ENCODE data around the gene CRISP1.
"Not testable (repeated sequence)": the region's sequence is repeated elsewhere in the genome, so short reads cannot be mapped to it uniquely, and the experiment has no call there.

CRISP1 gene

DNA sequence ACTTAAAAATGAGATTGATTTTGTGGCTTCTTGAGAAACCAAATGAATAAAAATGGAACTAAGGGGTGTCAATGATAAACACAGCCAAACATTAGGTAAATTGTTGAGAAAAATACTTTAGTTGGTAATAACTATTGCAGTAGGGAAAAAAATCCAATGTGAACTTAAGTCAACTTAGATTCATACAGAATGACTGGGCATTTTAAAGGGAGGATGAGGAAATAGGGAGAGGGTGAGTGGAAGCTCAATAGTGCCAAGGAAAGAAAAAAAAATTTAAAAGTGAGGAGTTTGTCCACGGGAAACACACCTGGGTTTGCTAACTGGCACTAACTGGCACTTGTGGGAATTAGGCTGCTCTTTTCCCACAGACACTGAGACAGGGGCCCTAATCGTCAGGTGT is 53.1 kb downstream of the CRISP1 start:
- no peaks in the 10 kb centered on the region for H3K36me3 ChIP-seq (ENCODE audit: control insufficient read depth in 4 of 4, insufficient read depth in 4 of 4, low read length in 3 of 4)
- no peak for DNase-seq
- no peak overlapping the region for H3K4me3 ChIP-seq (ENCODE audit: control insufficient read depth in 1 of 7, extremely low read depth in 1 of 7, insufficient read depth in 4 of 7, low read depth in 2 of 7, low read length in 6 of 7)
- ChIA-PET CTCF (no interaction called here), POLR2A (no interaction called here)
- 89% methylated on average over 2 of the region's 2 CpGs for WGBS (ENCODE audit: insufficient coverage)
- no peak overlapping the region for H3K27ac ChIP-seq (ENCODE audit: insufficient read depth in 1 of 2, low read depth in 1 of 2, low read length in 2 of 2, poor library complexity in 1 of 2, severe bottlenecking in 2 of 2)
- no peaks in the 10 kb centered on the region for H3K4me1 ChIP-seq (ENCODE audit: control extremely low read depth in 1 of 4, control insufficient read depth in 4 of 4, insufficient read depth in 4 of 4, low read length in 3 of 4)
- H3K9me3 ChIP-seq (ENCODE audit: control extremely low read depth in 1 of 5, control insufficient read depth in 4 of 5, insufficient read depth in 2 of 5, low read depth in 1 of 5, low read length in 4 of 5): no peaks in the 10 kb centered on the region
- H3K27me3 ChIP-seq (replicated peaks in 2 of 5; ENCODE audit: control insufficient read depth in 4 of 5, insufficient read depth in 5 of 5, low read length in 4 of 5): no peaks in the 10 kb centered on the region

DNA sequence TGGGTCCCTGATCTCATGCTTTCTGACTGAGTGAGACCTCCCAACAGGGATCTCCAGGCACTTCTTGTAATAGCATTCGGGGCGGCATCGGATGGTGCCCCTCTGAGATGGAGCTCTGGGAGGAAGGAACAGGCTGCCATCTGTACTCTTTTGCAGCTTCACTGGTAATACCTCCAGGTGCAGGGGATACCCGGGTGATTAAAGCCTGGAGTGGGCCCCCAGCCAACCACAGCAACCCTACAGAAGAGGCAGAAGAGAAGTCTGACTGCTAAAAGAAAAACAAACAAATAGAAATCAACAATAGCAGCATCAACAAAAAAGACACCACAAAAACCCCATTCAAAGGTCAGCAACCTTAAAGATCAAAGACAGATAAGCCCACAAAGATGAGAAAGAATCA is 60.2 kb downstream of the CRISP1 start:
- DNase-seq: no peak
- no peaks in the 10 kb centered on the region for H3K9me3 ChIP-seq (ENCODE audit: control extremely low read depth in 1 of 5, control insufficient read depth in 4 of 5, insufficient read depth in 2 of 5, low read depth in 1 of 5, low read length in 4 of 5)
- ChIA-PET CTCF (no interaction called here), POLR2A (no interaction called here)
- H3K27me3 ChIP-seq (replicated peaks in 2 of 5; ENCODE audit: control insufficient read depth in 4 of 5, insufficient read depth in 5 of 5, low read length in 4 of 5): no peaks in the 10 kb centered on the region
- H3K4me3 ChIP-seq (ENCODE audit: control insufficient read depth in 1 of 7, extremely low read depth in 1 of 7, insufficient read depth in 4 of 7, low read depth in 2 of 7, low read length in 6 of 7): no peak overlapping the region
- H3K36me3 ChIP-seq (ENCODE audit: control insufficient read depth in 4 of 4, insufficient read depth in 4 of 4, low read length in 3 of 4): no peaks in the 10 kb centered on the region
- WGBS (ENCODE audit: insufficient coverage): 100% methylated on average over 3 of the region's 4 CpGs
- H3K4me1 ChIP-seq (ENCODE audit: control extremely low read depth in 1 of 4, control insufficient read depth in 4 of 4, insufficient read depth in 4 of 4, low read length in 3 of 4): no peaks in the 10 kb centered on the region
- H3K27ac ChIP-seq (ENCODE audit: insufficient read depth in 1 of 2, low read depth in 1 of 2, low read length in 2 of 2, poor library complexity in 1 of 2, severe bottlenecking in 2 of 2): no peak overlapping the region

DNA sequence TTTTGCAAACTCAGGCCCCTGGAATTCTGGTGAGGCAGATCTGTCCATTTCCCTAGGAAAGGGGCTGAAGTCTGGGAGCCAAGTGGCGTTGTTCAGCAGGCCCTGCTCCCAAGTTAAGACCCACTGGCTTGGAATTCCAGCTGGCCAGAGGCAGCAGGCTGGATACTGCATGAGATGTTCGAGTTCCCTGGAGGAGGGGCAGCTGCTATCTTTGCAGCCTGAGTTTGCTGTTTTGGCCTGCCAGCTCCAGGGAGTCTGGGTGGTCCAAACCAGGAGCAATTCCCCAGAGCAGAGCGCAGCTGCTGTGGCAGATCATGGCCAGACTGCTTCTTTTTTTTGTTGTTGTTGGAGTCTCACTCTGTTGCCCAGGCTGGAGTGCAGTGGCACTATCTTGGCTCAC is 61.1 kb downstream of the CRISP1 start:
- H3K27ac ChIP-seq (ENCODE audit: insufficient read depth in 1 of 2, low read depth in 1 of 2, low read length in 2 of 2, poor library complexity in 1 of 2, severe bottlenecking in 2 of 2): no peak overlapping the region
- POLR2A ChIA-PET: no interaction called here
- CTCF ChIA-PET: no interaction called here
- 97% methylated on average over 3 of the region's 3 CpGs for WGBS (ENCODE audit: insufficient coverage)
- H3K36me3 ChIP-seq (ENCODE audit: control insufficient read depth in 4 of 4, insufficient read depth in 4 of 4, low read length in 3 of 4): no peaks in the 10 kb centered on the region
- no peak for DNase-seq
- H3K27me3 ChIP-seq (replicated peaks in 2 of 5; ENCODE audit: control insufficient read depth in 4 of 5, insufficient read depth in 5 of 5, low read length in 4 of 5): no peaks in the 10 kb centered on the region
- H3K4me3 ChIP-seq (ENCODE audit: control insufficient read depth in 1 of 7, extremely low read depth in 1 of 7, insufficient read depth in 4 of 7, low read depth in 2 of 7, low read length in 6 of 7): no peak overlapping the region
- H3K9me3 ChIP-seq (ENCODE audit: control extremely low read depth in 1 of 5, control insufficient read depth in 4 of 5, insufficient read depth in 2 of 5, low read depth in 1 of 5, low read length in 4 of 5): no peaks in the 10 kb centered on the region
- no peaks in the 10 kb centered on the region for H3K4me1 ChIP-seq (ENCODE audit: control extremely low read depth in 1 of 4, control insufficient read depth in 4 of 4, insufficient read depth in 4 of 4, low read length in 3 of 4)

DNA sequence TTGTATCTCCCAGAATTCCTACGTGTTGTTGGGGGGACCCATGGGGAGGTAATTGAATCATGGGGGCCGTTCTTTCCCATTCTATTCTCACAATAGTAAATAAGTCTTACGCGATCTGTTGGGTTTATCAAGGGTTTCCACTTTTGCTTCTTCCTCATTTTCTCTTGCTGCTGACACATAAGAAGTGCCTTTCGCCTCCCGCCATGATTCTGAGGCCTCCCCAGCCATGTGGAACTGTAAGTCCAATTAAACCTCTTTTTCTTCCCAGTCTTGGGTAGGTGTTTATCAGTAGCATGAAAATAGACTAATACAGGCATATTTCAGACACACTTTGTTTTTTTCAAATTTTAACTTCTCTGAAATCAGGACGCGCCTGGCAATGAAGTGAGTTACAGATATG is 64.8 kb downstream of the CRISP1 start:
- H3K27me3 ChIP-seq (replicated peaks in 2 of 5; ENCODE audit: control insufficient read depth in 4 of 5, insufficient read depth in 5 of 5, low read length in 4 of 5): no peaks in the 10 kb centered on the region
- 81% methylated on average over 3 of the region's 8 CpGs for WGBS (ENCODE audit: insufficient coverage)
- ChIA-PET CTCF (no interaction called here), POLR2A (no interaction called here)
- no peaks in the 10 kb centered on the region for H3K36me3 ChIP-seq (ENCODE audit: control insufficient read depth in 4 of 4, insufficient read depth in 4 of 4, low read length in 3 of 4)
- no peaks in the 10 kb centered on the region for H3K9me3 ChIP-seq (ENCODE audit: control extremely low read depth in 1 of 5, control insufficient read depth in 4 of 5, insufficient read depth in 2 of 5, low read depth in 1 of 5, low read length in 4 of 5)
- H3K4me3 ChIP-seq (ENCODE audit: control insufficient read depth in 1 of 7, extremely low read depth in 1 of 7, insufficient read depth in 4 of 7, low read depth in 2 of 7, low read length in 6 of 7): no peak overlapping the region
- no peak for DNase-seq
- no peak overlapping the region for H3K27ac ChIP-seq (ENCODE audit: insufficient read depth in 1 of 2, low read depth in 1 of 2, low read length in 2 of 2, poor library complexity in 1 of 2, severe bottlenecking in 2 of 2)
- H3K4me1 ChIP-seq (ENCODE audit: control extremely low read depth in 1 of 4, control insufficient read depth in 4 of 4, insufficient read depth in 4 of 4, low read length in 3 of 4): no peaks in the 10 kb centered on the region

DNA sequence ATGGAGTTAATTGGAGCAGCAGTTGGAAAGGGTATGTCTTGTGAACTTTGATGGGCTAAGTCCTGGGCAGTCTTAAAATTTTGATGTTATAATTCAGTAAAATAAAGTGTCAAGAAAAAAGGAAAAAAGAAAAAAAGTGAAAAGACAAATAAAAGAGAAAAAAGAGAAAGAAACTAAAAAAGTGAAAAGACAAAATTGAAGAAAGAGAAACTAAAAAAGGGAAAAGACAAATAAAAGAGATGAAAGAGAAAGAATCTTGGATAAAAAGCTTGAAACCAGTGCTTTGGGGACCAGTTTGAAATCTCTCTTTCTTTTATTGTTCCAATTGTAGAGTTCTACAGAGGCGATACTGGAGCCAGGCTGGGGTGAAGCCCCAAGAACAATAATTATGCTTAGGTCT is 67.2 kb downstream of the CRISP1 start:
- no peak for DNase-seq
- POLR2A ChIA-PET: no interaction called here
- Histone ChIP-seq H3K27ac (ENCODE audit: insufficient read depth in 1 of 2, low read depth in 1 of 2, low read length in 2 of 2, poor library complexity in 1 of 2, severe bottlenecking in 2 of 2) (no peak overlapping the region), H3K9me3 (ENCODE audit: control extremely low read depth in 1 of 5, control insufficient read depth in 4 of 5, insufficient read depth in 2 of 5, low read depth in 1 of 5, low read length in 4 of 5) (no peaks in the 10 kb centered on the region), H3K4me3 (ENCODE audit: control insufficient read depth in 1 of 7, extremely low read depth in 1 of 7, insufficient read depth in 4 of 7, low read depth in 2 of 7, low read length in 6 of 7) (no peak overlapping the region), H3K36me3 (ENCODE audit: control insufficient read depth in 4 of 4, insufficient read depth in 4 of 4, low read length in 3 of 4) (no peaks in the 10 kb centered on the region), H3K27me3 (replicated peaks in 2 of 5; ENCODE audit: control insufficient read depth in 4 of 5, insufficient read depth in 5 of 5, low read length in 4 of 5) (no peaks in the 10 kb centered on the region), H3K4me1 (ENCODE audit: control extremely low read depth in 1 of 4, control insufficient read depth in 4 of 4, insufficient read depth in 4 of 4, low read length in 3 of 4) (no peaks in the 10 kb centered on the region)
- CTCF ChIA-PET: interaction anchor here (1.0 kb wide), 1 partner anchor 267 kb away, joined by 3 read pairs; no protein-coding TSS in a partner anchor
- WGBS (ENCODE audit: insufficient coverage): 100% methylated on average over 1 of the region's 1 CpG

DNA sequence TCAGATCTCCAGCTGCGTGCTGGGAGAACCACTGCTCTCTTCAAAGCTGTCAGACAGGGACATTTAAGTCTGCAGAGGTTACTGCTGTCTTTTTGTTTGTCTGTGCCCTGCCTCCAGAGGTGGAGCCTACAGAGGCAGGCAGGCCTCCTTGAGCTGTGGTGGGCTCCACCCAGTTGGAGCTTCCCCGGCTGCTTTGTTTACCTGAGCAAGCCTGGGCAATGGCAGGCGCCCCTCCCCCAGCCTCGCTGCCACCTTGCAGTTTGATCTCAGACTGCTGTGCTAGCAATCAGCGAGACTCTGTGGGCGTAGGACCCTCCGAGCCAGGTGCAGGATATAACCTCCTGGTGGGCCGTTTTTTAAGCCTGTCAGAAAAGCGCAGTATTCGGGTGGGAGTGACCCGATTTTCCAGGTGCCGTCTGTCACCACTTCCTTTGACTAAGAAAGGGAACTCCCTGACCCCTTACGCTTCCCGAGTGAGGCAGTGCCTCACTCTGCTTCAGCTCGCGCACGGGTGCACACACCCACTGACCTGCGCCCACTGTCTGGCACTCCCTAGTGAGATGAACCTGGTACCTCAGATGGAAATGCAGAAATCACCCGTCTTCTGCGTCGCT is 69.4 kb downstream of the CRISP1 start:
- H3K9me3 ChIP-seq (ENCODE audit: control extremely low read depth in 1 of 5, control insufficient read depth in 4 of 5, insufficient read depth in 2 of 5, low read depth in 1 of 5, low read length in 4 of 5); POLR2A ChIA-PET; H3K4me3 ChIP-seq (ENCODE audit: control insufficient read depth in 1 of 7, extremely low read depth in 1 of 7, insufficient read depth in 4 of 7, low read depth in 2 of 7, low read length in 6 of 7); CTCF ChIA-PET; H3K27ac ChIP-seq (ENCODE audit: insufficient read depth in 1 of 2, low read depth in 1 of 2, low read length in 2 of 2, poor library complexity in 1 of 2, severe bottlenecking in 2 of 2); H3K4me1 ChIP-seq (ENCODE audit: control extremely low read depth in 1 of 4, control insufficient read depth in 4 of 4, insufficient read depth in 4 of 4, low read length in 3 of 4); DNase-seq; H3K27me3 ChIP-seq (replicated peaks in 2 of 5; ENCODE audit: control insufficient read depth in 4 of 5, insufficient read depth in 5 of 5, low read length in 4 of 5); H3K36me3 ChIP-seq (ENCODE audit: control insufficient read depth in 4 of 4, insufficient read depth in 4 of 4, low read length in 3 of 4): not testable (repeated sequence)
- WGBS (ENCODE audit: insufficient coverage): 96% methylated on average over 13 of the region's 21 CpGs

DNA sequence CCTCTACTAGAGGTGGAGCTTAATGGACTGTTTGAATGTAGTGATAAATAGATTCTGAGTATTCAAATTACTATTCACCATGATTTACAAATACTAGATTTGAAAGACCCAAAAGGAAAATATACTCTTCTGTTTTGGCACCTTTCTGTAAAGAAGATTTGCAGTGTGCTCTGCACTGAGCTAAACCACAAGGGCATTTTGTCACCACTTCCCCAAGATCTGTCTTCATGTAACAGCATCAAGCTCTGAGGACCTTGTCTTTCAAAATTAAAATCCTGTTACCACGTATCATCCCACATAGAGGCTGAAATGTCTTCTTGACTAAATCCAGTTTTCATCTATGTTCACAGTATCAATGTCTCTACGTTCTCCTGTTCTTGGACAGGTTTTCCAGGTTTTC is 76.0 kb downstream of the CRISP1 start:
- POLR2A ChIA-PET: no interaction called here

More for the DNA sequence above, 76.0 kb downstream of the CRISP1 start:
- Histone ChIP-seq H3K27me3 (replicated peaks in 2 of 5; ENCODE audit: control insufficient read depth in 4 of 5, insufficient read depth in 5 of 5, low read length in 4 of 5) (no peaks in the 10 kb centered on the region), H3K9me3 (ENCODE audit: control extremely low read depth in 1 of 5, control insufficient read depth in 4 of 5, insufficient read depth in 2 of 5, low read depth in 1 of 5, low read length in 4 of 5) (no peaks in the 10 kb centered on the region), H3K36me3 (ENCODE audit: control insufficient read depth in 4 of 4, insufficient read depth in 4 of 4, low read length in 3 of 4) (no peaks in the 10 kb centered on the region), H3K4me3 (ENCODE audit: control insufficient read depth in 1 of 7, extremely low read depth in 1 of 7, insufficient read depth in 4 of 7, low read depth in 2 of 7, low read length in 6 of 7) (no peak overlapping the region), H3K27ac (ENCODE audit: insufficient read depth in 1 of 2, low read depth in 1 of 2, low read length in 2 of 2, poor library complexity in 1 of 2, severe bottlenecking in 2 of 2) (no peak overlapping the region), H3K4me1 (ENCODE audit: control extremely low read depth in 1 of 4, control insufficient read depth in 4 of 4, insufficient read depth in 4 of 4, low read length in 3 of 4) (peaks cover 0 to 11% (median 4%) of the 10 kb centered on the region in 4 experiments)
- 33% methylated on average over 2 of the region's 2 CpGs for WGBS (ENCODE audit: insufficient coverage)
- DNase-seq: peak in 2 of 3 donors; percentile 64 to 78
- CTCF ChIA-PET: interaction anchor here (1.3 kb wide), 1 partner anchor 166 kb away, joined by 5 read pairs; no protein-coding TSS in a partner anchor

Measured in common myeloid progenitor, CD34-positive (primary cell).